Measurements from ENCODE around the gene TYSND1.

TYSND1 gene

DNA sequence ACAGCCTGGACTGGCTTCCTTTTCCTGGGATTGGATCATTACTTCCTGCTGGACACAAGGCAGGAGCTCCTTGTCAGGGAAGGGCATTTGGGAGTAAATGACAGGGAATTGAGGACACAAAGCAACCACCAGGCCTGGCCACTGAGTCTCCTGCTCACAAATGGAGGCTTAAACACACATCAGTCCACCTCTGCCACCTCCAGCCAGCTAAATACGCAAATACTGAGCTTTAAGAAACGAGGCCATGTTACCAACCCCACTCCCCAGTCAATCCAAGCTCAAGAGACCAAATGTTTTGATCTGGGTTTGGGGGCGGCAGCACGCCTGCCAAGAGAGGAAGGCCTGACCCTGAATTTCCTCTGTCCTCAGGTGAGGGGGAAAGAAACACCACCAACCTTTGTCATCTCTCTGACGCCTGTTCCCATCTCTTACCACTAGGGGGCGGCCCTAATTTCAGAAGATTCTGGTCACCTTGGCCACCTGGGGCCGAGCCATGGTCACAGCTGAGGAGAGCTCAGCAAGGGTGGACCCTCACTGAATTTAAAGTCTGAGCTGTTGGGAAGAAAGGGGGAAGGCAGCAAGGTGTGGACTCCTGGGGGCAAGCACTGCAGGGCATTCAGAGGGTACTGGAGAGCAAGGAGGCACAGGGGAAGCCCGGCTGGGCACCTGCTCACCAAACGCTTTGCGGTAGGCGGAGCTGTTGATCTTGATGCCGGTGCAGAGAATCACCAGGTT lies 30.4 kb downstream of the TYSND1 start:
- TF ChIP-seq, protein P1, sequence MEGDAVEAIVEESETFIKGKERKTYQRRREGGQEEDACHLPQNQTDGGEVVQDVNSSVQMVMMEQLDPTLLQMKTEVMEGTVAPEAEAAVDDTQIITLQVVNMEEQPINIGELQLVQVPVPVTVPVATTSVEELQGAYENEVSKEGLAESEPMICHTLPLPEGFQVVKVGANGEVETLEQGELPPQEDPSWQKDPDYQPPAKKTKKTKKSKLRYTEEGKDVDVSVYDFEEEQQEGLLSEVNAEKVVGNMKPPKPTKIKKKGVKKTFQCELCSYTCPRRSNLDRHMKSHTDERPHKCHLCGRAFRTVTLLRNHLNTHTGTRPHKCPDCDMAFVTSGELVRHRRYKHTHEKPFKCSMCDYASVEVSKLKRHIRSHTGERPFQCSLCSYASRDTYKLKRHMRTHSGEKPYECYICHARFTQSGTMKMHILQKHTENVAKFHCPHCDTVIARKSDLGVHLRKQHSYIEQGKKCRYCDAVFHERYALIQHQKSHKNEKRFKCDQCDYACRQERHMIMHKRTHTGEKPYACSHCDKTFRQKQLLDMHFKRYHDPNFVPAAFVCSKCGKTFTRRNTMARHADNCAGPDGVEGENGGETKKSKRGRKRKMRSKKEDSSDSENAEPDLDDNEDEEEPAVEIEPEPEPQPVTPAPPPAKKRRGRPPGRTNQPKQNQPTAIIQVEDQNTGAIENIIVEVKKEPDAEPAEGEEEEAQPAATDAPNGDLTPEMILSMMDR (IDR thresholded peaks at IDR 0.05): peak; percentile 94
- TF ChIP-seq ZFX (IDR thresholded peaks at IDR 0.05; ENCODE audit: borderline replicate concordance): no peak

DNA sequence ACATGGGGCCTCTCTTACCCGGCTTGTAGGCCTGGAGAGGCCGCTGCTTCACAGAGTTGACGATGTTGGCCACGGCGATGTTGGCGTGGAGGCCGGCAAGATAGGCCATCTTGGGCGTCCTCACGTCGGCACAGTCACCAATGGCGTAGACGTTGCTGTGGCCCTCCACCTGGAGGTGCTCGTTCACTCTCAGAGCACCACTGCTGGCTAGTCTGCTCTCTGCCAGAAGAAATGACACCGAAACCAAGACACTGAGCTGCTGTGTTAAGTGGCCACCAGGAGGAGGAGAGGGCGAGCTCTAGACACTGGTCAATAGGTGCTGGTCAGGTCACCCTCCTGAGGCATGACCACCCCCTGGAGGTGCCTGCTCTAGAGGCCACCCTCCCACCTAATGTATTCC lies 31.6 kb downstream of the TYSND1 start:
- TF ChIP-seq, protein P1 (IDR thresholded peaks at IDR 0.05): no peak
- no peak for TF ChIP-seq ZFX (IDR thresholded peaks at IDR 0.05; ENCODE audit: borderline replicate concordance)
- no peak overlapping the region for H3K27ac ChIP-seq

More for the DNA sequence above, 30.4 kb downstream of the TYSND1 start:
- no peak overlapping the region for H3K27ac ChIP-seq

DNA sequence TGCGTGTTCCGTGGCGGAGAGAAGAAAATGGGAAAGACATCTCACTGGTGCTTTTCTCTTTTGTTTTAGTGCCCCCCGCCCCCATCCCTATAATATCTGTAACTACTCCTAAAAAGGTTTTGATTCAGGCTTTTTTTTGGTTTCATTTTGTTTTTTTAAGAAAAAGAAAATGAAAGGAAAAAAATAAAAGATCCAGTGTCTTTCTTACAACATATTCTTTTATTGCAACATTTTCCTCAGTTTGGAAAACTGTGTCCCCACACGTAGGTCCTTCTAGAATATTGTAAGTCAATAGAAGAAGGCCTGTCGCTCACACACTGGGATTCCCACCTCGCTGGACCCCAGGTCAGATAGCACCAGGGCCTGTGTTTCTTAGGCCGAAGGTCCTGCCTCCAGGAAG lies 34.4 kb downstream of the TYSND1 start:
- TF ChIP-seq, protein P1 (IDR thresholded peaks at IDR 0.05): no peak
- TF ChIP-seq ZFX (IDR thresholded peaks at IDR 0.05; ENCODE audit: borderline replicate concordance): no peak
- H3K27ac ChIP-seq: no peak overlapping the region

DNA sequence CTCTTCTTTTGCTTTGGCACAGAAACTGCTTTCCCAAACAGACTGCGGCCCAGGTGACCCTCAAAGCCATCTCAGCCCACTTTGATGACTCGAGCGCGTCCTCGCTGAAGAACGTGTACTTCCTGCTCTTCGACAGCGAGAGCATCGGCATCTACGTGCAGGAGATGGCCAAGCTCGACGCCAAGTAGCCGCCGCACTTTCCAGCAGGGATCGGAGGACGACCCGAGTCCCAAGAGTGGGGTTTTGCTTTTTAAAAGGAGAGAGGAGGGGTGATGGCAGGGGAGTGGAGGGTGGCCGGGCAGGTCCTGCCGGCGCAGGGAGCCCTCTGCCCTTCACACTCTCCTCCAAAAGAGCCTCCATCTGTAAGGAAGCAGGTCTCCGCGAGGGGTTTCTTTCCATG lies 35.0 kb downstream of the TYSND1 start:
- TF ChIP-seq, protein P1 (IDR thresholded peaks at IDR 0.05): no peak
- TF ChIP-seq ZFX (IDR thresholded peaks at IDR 0.05; ENCODE audit: borderline replicate concordance): no peak
- no peak overlapping the region for H3K27ac ChIP-seq

DNA sequence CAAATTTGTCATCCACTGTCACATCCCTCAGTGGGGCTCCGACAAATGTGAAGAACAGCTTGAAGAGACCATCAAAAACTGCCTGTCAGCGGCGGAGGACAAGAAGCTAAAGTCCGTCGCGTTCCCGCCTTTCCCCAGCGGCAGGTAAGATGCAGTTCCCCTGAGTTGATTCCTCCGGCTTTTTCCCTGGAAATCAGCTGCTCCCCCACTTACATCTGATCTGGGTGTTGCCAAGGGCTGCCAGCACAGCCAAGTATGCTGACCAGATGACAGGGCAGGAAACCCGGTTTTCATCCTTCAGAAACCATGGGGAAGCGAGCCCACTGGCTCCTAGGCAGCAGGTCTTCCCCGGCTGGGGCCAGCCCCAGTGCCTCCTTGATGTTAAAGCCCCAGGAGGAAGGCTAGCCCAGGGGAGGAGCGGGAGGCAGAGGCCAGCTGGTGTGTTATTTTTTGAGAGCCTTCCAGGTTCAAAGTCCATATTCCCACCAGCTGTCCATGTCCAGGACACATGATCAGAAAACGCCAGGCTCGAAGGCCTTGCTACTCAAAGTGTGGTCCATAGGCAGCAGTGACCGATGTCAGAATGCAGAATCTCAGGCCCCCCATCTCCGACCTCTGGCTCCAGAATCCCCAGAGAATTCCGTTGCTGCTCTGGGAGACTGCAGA lies 37.3 kb downstream of the TYSND1 start:
- no peak overlapping the region for H3K27ac ChIP-seq
- no peak for TF ChIP-seq ZFX (IDR thresholded peaks at IDR 0.05; ENCODE audit: borderline replicate concordance)
- TF ChIP-seq, protein P1 (IDR thresholded peaks at IDR 0.05): no peak

DNA sequence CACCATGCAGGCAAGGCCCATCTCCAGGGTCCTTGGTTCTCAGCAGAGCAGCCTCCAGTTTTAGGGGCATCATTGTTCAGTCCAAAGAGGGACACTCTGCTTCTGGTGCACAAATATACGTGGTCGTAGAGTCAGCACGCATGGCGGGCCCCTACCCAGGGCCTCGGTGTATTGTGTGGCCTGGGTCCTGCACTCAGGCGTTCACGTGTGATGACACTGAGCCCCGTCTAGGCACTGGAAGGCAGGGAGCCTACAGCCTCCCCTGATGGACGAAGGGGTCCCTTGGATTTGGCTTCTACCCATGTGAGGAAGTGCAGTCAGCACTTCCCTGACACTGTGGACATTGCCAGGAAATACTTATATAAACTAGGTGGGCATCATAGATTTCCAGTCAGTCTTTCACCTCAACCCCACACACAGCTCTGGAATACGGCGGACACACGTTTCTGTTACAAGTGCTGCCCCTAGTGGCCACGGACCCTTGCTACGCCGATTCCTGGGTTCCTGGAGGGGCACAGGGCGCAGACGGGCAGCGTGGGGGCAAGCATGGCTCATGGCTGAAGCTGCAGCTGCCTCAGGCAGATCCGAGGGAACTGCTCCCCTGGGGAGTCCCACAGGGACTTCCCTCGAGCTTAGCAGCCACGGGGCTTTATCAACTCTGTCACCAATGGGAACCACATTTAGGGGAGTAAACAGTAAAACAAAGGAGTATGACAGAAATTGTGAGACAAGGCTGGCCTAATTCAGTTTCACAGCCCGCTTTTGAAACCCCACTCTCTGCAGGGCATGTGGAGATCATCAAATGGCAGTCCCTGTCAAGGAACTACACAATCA lies 39.3 kb downstream of the TYSND1 start:
- TF ChIP-seq, protein P1 (IDR thresholded peaks at IDR 0.05): peak; percentile 83
- no peak for TF ChIP-seq ZFX (IDR thresholded peaks at IDR 0.05; ENCODE audit: borderline replicate concordance)
- no peak overlapping the region for H3K27ac ChIP-seq
